HCT116 (cell line): Measurements from ENCODE around the gene MYO1E. TPM values are rescaled to one million over a fixed set of nuclear protein-coding genes. Genes with fewer than 3 reads are reported as not detected.
"Not testable (repeated sequence)": the region's sequence is repeated elsewhere in the genome, so short reads cannot be mapped to it uniquely, and the experiment has no call there.

Experiments
- ATAC-seq: fragments of 200-7000 bp; cut with Tn5 transposase; 2 replicates; pipeline ENCODE4 v1.9.1; 2020; ENCODE audit warnings: mild to moderate bottlenecking, moderate library complexity
- BruUV-seq: library from RNA; stranded (reverse); fragments of 400-500 nt; replicated peaks from 2 replicates; lab custom pipeline; 2021; lab: Mats Ljungman, UMichigan
- CTCF ChIA-PET: fragments of 300-600 bp; sonication (Branson Sonifier 250); formaldehyde crosslinking; loops from one replicate; lab custom pipeline; 2021; ENCODE audit warnings: antibody characterized with exemption; lab: Charles Lee
- POLR2A ChIA-PET: fragments of 300-600, 350-600 bp; sonication (Branson Sonifier 250); formaldehyde crosslinking; loops from one replicate; lab custom pipeline; 2021; ENCODE audit warnings: antibody characterized with exemption; lab: Charles Lee
- RAD21 ChIA-PET, 2 experiments: fragments of 300-600 bp; sonication (Branson Sonifier 250); formaldehyde crosslinking; loops; one replicate each; lab custom pipeline; 2023; ENCODE audit warnings: low total read pairs in 2 of 2; ENCODE audit not compliant: uncharacterized antibody in 2 of 2, unreplicated experiment in 2 of 2, low non-redundant PET in 1 of 2; lab: Charles Lee
- DNase-seq: peaks from one replicate; pipeline ENCODE4 v3.0.0-alpha.2; 2010; ENCODE audit warnings: low read depth, low spot score
- H2AFZ ChIP-seq: fragments of 200-600 bp; shearing (Covaris generic), sonication (generic); 2 replicates; pipeline ENCODE4 v1.6.1; 2017; ENCODE audit warnings: low read depth, mixed run types, mixed read lengths, antibody characterized with exemption, low read length; ENCODE audit not compliant: poor library complexity, severe bottlenecking
- H3K27ac ChIP-seq: 2 replicates; pipeline ENCODE4 v1.5.1; 2012; ENCODE audit warnings: low read depth, low read length
- H3K27me3 ChIP-seq: fragments of 200-600 bp; sonication (generic); 2 replicates; pipeline ENCODE4 v1.6.1; 2016; ENCODE audit warnings: mixed run types, low read length, mixed read lengths; ENCODE audit not compliant: insufficient read depth
- H3K36me3 ChIP-seq, 2 experiments: fragments of 200-500 bp in 1 of 2; fragments of 200-600 bp in 1 of 2; sonication (Bioruptor generic) in 1 of 2; sonication (generic) in 1 of 2; 2 replicates each; pipeline versions ENCODE4 v1.5.1 to v1.6.1; 2014 to 2016; ENCODE audit warnings: low read length in 2 of 2, inconsistent platforms in 1 of 2, mixed read lengths in 1 of 2, mixed run types in 1 of 2; ENCODE audit not compliant: insufficient read depth in 2 of 2, control insufficient read depth in 1 of 2
- H3K4me1 ChIP-seq, 2 experiments: fragments of 200-600 bp in 1 of 2; sonication (generic) in 1 of 2; 2 replicates each; pipeline versions ENCODE4 v1.5.1 to v1.6.1; 2012 to 2017; ENCODE audit warnings: low read length in 2 of 2, inconsistent platforms in 1 of 2, mild to moderate bottlenecking in 1 of 2, mixed read lengths in 1 of 2, mixed run types in 1 of 2, moderate library complexity in 1 of 2; ENCODE audit not compliant: insufficient read depth in 2 of 2, control insufficient read depth in 1 of 2
- H3K4me2 ChIP-seq: fragments of 200-600 bp; sonication (generic); 2 replicates; pipeline ENCODE4 v1.6.1; 2017; ENCODE audit warnings: mixed run types, low read length, mixed read lengths
- H3K4me3 ChIP-seq, 2 experiments: fragments of 200-600 bp in 1 of 2; sonication (generic) in 1 of 2; replicated peaks in 1 of 2; 2 replicates each; pipeline ENCODE4 v1.5.1; 2011 to 2016; ENCODE audit warnings: low read length in 2 of 2, control low read depth in 1 of 2, low read depth in 1 of 2, mild to moderate bottlenecking in 1 of 2, mixed read lengths in 1 of 2, mixed run types in 1 of 2
- H3K79me2 ChIP-seq: fragments of 200-600 bp; sonication (generic); 2 replicates; pipeline ENCODE4 v1.6.1; 2017; ENCODE audit warnings: mild to moderate bottlenecking, mixed run types, low read length, moderate library complexity, mixed read lengths; ENCODE audit not compliant: insufficient read depth
- H3K9ac ChIP-seq: fragments of 200-600 bp; sonication (generic); 2 replicates; pipeline ENCODE4 v1.6.1; 2016; ENCODE audit warnings: low read length, mixed read lengths
- H3K9me2 ChIP-seq: fragments of 200-600 bp; sonication (generic), shearing (Covaris generic); 2 replicates; pipeline ENCODE4 v1.6.1; 2017; ENCODE audit warnings: mixed run types, mild to moderate bottlenecking, moderate library complexity; ENCODE audit not compliant: insufficient read depth
- H3K9me3 ChIP-seq, 2 experiments: fragments of 200-500 bp in 1 of 2; fragments of 200-600 bp in 1 of 2; sonication (Bioruptor generic) in 1 of 2; sonication (generic) in 1 of 2; 2 replicates each; pipeline ENCODE4 v1.6.1; 2014 to 2017; ENCODE audit warnings: low read length in 2 of 2, mixed read lengths in 2 of 2, inconsistent platforms in 1 of 2, low read depth in 1 of 2, mild to moderate bottlenecking in 1 of 2, mixed run types in 1 of 2, moderate library complexity in 1 of 2; ENCODE audit not compliant: control insufficient read depth in 1 of 2, insufficient read depth in 1 of 2
- H4K20me1 ChIP-seq: fragments of 200-600 bp; sonication (generic), shearing (Covaris generic); 2 replicates; pipeline ENCODE4 v1.6.1; 2017; ENCODE audit warnings: mixed run types, mild to moderate bottlenecking, moderate library complexity; ENCODE audit not compliant: insufficient read depth
- SIN3A ChIP-seq: IDR thresholded peaks from 2 replicates; pipeline ENCODE4 v1.6.1; 2012; ENCODE audit warnings: low read depth
- intact Hi-C: fragments of 100-400 bp; cut with micrococcal nuclease; formaldehyde crosslinking; loops from 2 replicates; pipeline ENCODE4 v1.10.0; 2022
- total RNA-seq: library from RNA; stranded (reverse); gene quantifications from one replicate; pipeline ENCODE4 v1.2.1, GENCODE V29; 2021; ENCODE audit not compliant: unreplicated experiment
- TF ChIP-seq, protein P1 (sequence below): IDR thresholded peaks from 2 replicates; pipeline ENCODE4 v1.6.1; 2011; ENCODE audit warnings: mild to moderate bottlenecking, low read length, moderate library complexity; ENCODE audit not compliant: insufficient replicate concordance; ENCODE audit errors: extremely low read depth

MYO1E gene
- total RNA-seq, 1 experiment from 2014 or later, result 182 TPM

DNA sequence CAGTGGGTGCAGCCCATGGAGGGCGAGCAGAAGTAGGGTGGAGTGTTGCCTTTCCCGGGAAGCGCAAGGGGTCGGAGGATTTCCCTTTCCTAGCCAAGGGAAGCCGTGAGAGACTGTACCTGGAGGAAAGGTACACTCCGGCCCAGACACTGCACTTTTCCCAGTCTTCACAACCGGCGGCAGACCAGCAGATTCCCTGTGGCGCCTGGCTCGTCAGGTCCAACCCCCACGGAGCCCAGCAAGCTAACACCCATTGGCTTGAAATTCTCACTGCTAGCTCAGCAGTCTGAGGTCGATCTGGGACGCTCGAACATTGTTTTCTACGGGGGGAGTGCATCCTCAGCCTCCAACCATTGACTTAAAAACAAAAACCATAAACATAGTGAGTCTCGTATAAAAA lies 241.2 kb downstream of the MYO1E start:
- H3K9ac ChIP-seq, result no peak overlapping the region
- intact Hi-C loops, result loop anchor here (10.0 kb wide), 1 partner anchor 907 kb away; no protein-coding TSS in a partner anchor
- H3K4me1 ChIP-seq, result no peaks in the 10 kb centered on the region
- CTCF ChIA-PET, result no interaction called here
- H3K4me3 ChIP-seq, result no peak overlapping the region
- no peaks in the 10 kb centered on the region for H3K9me2 ChIP-seq
- DNase-seq (no peak), ATAC-seq (no peak)
- no peak overlapping the region for H3K27ac ChIP-seq
- H3K36me3 ChIP-seq, result peaks cover 17 to 29% of the 10 kb centered on the region in 2 experiments; a peak in 3 of 4 replicates
- RAD21 ChIA-PET, result no interaction called here
- TF ChIP-seq, protein P1, sequence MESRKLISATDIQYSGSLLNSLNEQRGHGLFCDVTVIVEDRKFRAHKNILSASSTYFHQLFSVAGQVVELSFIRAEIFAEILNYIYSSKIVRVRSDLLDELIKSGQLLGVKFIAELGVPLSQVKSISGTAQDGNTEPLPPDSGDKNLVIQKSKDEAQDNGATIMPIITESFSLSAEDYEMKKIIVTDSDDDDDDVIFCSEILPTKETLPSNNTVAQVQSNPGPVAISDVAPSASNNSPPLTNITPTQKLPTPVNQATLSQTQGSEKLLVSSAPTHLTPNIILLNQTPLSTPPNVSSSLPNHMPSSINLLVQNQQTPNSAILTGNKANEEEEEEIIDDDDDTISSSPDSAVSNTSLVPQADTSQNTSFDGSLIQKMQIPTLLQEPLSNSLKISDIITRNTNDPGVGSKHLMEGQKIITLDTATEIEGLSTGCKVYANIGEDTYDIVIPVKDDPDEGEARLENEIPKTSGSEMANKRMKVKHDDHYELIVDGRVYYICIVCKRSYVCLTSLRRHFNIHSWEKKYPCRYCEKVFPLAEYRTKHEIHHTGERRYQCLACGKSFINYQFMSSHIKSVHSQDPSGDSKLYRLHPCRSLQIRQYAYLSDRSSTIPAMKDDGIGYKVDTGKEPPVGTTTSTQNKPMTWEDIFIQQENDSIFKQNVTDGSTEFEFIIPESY, result no peak
- TF ChIP-seq SIN3A, result no peak
- no TSS peak for BruUV-seq
- H3K9me3 ChIP-seq, result no peaks in the 10 kb centered on the region; a peak in 1 of 4 replicates
- peaks cover 43% of the 10 kb centered on the region for H3K79me2 ChIP-seq
- POLR2A ChIA-PET, result no interaction called here
- no peak overlapping the region for H2AFZ ChIP-seq
- H4K20me1 ChIP-seq, result no peaks in the 10 kb centered on the region
- no peaks in the 10 kb centered on the region for H3K27me3 ChIP-seq
- no peak overlapping the region for H3K4me2 ChIP-seq

DNA sequence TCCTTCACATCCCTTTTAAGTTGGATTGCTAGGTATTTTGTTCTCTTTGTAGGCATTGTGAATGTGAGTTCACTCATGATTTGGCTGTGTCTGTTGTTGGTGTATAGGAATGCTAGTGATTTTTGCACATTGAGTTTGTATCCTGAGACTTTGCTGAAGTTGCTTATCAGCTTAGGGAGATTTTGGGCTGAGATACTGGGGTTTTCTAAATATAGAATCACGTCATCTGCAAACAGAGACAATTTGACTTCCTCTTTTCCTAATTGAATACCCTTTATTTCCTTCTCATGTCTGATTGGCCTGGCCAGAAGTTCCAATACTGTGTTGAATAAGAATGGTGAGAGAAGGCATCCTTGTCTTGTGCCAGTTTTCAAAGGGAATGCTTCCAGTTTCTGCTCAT lies 245.4 kb downstream of the MYO1E start:
- TSS peak; percentile 7 for BruUV-seq
- POLR2A ChIA-PET, ATAC-seq, RAD21 ChIA-PET, DNase-seq, H3K27me3 ChIP-seq, H3K4me2 ChIP-seq, H3K4me1 ChIP-seq, H3K4me3 ChIP-seq, H3K27ac ChIP-seq, H3K9me2 ChIP-seq, CTCF ChIA-PET, H2AFZ ChIP-seq, H3K9me3 ChIP-seq, intact Hi-C loops, H3K9ac ChIP-seq, H4K20me1 ChIP-seq: not testable (repeated sequence)
- H3K36me3 ChIP-seq, result peaks cover 11 to 36% of the 10 kb centered on the region in 2 experiments
- peaks cover 45% of the 10 kb centered on the region for H3K79me2 ChIP-seq

DNA sequence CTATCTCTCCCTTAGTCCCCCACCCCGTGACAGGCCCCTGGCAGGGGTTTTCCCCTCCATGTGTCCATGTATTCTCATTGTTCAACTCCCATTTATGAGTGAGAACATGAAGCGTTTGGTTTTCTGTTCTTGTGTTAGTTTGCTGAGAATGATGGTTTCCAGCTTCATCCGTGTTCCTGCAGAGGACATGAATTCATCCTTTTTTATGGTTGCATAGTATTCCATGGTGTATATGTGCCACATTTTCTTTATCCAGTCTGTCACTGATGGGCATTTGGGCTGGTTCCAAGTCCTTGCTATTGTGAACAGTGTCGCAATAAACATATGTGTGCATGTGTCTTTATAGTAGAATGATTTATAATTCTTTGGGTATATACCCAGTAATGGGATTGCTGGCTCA lies 247.0 kb downstream of the MYO1E start:
- H3K4me2 ChIP-seq, ATAC-seq, BruUV-seq, H3K4me3 ChIP-seq, H3K27me3 ChIP-seq, H3K27ac ChIP-seq, H3K9me3 ChIP-seq, RAD21 ChIA-PET, POLR2A ChIA-PET, H4K20me1 ChIP-seq, intact Hi-C loops, H2AFZ ChIP-seq, DNase-seq, H3K9me2 ChIP-seq, H3K4me1 ChIP-seq, H3K9ac ChIP-seq: not testable (repeated sequence)
- peaks cover 13 to 31% of the 10 kb centered on the region in 2 experiments for H3K36me3 ChIP-seq
- CTCF ChIA-PET, result interaction anchor here (0.8 kb wide), 1 partner anchor 146 kb away, joined by 4 read pairs; no protein-coding TSS in a partner anchor
- H3K79me2 ChIP-seq, result peaks cover 41% of the 10 kb centered on the region
